A549 (cell line): ENCODE results near the gene PTPRD. TPM values are rescaled to one million over a fixed set of nuclear protein-coding genes. Genes with fewer than 3 reads are reported as not detected.

Source experiments
- ATAC-seq, 2 experiments: fragments of 200-7000 bp in 1 of 2; fragments of >200 bp in 1 of 2; cut with Nextera tagmentation in 1 of 2; cut with Tn5 transposase in 1 of 2; 3 replicates each; pipeline versions ENCODE4 v1.8.0 to v1.9.1; 2018 to 2020; ENCODE audit warnings: mild to moderate bottlenecking in 1 of 2, moderate library complexity in 1 of 2
- CTCF ChIA-PET: fragments of 300-600 bp; sonication (Branson Sonifier 250); formaldehyde crosslinking; extraction: SDS; loops from one replicate; lab custom pipeline; 2021; ENCODE audit warnings: antibody characterized with exemption, inconsistent platforms; lab: Yijun Ruan, JAX
- POLR2A ChIA-PET: fragments of 350-600 bp; formaldehyde crosslinking; extraction: SDS; loops from one replicate; lab custom pipeline; 2021; ENCODE audit warnings: antibody characterized with exemption, inconsistent platforms; lab: Yijun Ruan, JAX
- DNase-seq, 2 experiments: peaks; one replicate each; pipeline versions ENCODE4 v3.0.0 to v3.0.0-alpha.2; 2011 to 2016; ENCODE audit warnings: low read depth in 1 of 2, low spot score in 1 of 2
- FAIRE-seq: peaks from 2 replicates; lab custom pipeline; 2011; peaks lifted over from hg19 to GRCh38; lab: Jason Lieb, UNC
- H3K27ac ChIP-seq, 2 experiments: fragments of >200 bp; sonication (Bioruptor Twin); formaldehyde crosslinking; 3 replicates each; pipeline ENCODE4 v1.5.1; 2016 to 2017
- H3K4me1 ChIP-seq: fragments of >200 bp; sonication (Bioruptor Twin); formaldehyde crosslinking; 3 replicates; pipeline ENCODE4 v1.6.1; 2016
- H3K4me2 ChIP-seq: fragments of >200 bp; sonication (Bioruptor Twin); formaldehyde crosslinking; 3 replicates; pipeline ENCODE4 v1.6.1; 2016
- H3K4me3 ChIP-seq: fragments of >200 bp; sonication (Bioruptor Twin); formaldehyde crosslinking; 3 replicates; pipeline ENCODE4 v1.5.1; 2016
- H3K9me3 ChIP-seq: fragments of >200 bp; sonication (Bioruptor Twin); formaldehyde crosslinking; 3 replicates; pipeline ENCODE4 v1.6.1; 2016
- CBX2 ChIP-seq: fragments of 200-600 bp; sonication (generic); IDR thresholded peaks from 2 replicates; pipeline ENCODE4 v1.6.1; 2016; ENCODE audit warnings: low read depth, mild to moderate bottlenecking, borderline replicate concordance
- CBX8 ChIP-seq: fragments of 200-600 bp; sonication (generic); IDR thresholded peaks from 2 replicates; pipeline ENCODE4 v1.6.1; 2016
- CEBPB ChIP-seq, 2 experiments: fragments of >200 bp in 1 of 2; sonication (Bioruptor Twin) in 1 of 2; formaldehyde crosslinking in 1 of 2; IDR thresholded peaks; 2 replicates each; pipeline ENCODE4 v1.6.1; 2012 to 2016
- CHD2 ChIP-seq: fragments of 150-350 bp; IDR thresholded peaks from 2 replicates; pipeline ENCODE4 v1.6.1; 2014; ENCODE audit warnings: low read length; ENCODE audit not compliant: partially characterized antibody
- CHD4 ChIP-seq: fragments of 200-600 bp; sonication (generic); IDR thresholded peaks from 2 replicates; pipeline ENCODE4 v1.6.1; 2016; ENCODE audit warnings: antibody characterized with exemption, mild to moderate bottlenecking, borderline replicate concordance
- E2F6 ChIP-seq: IDR thresholded peaks from 2 replicates; pipeline ENCODE4 v1.6.1; 2012; ENCODE audit warnings: low read depth, borderline replicate concordance
- EP300 ChIP-seq, 2 experiments: fragments of >200 bp; sonication (Bioruptor Twin); formaldehyde crosslinking; IDR thresholded peaks; 2 replicates in 1 of 2; 3 replicates in 1 of 2; pipeline ENCODE4 v1.6.1; 2016 to 2017
- FOSB ChIP-seq: fragments of 250-450 bp; sonication (Bioruptor Pico); IDR thresholded peaks from 2 replicates; pipeline ENCODE4 v1.5.0; 2020; ENCODE audit warnings: mild to moderate bottlenecking, moderate library complexity
- GATA3 ChIP-seq: IDR thresholded peaks from 2 replicates; pipeline ENCODE4 v1.6.1; 2012; ENCODE audit warnings: borderline replicate concordance
- HES2 ChIP-seq: fragments of >200 bp; sonication (Bioruptor Twin); formaldehyde crosslinking; IDR thresholded peaks from 2 replicates; pipeline ENCODE4 v1.6.1; 2016
- HMGXB4 ChIP-seq: fragments of 250-450 bp; sonication (Bioruptor Pico); IDR thresholded peaks from 2 replicates; pipeline ENCODE4 v1.5.0; 2021; ENCODE audit warnings: mild to moderate bottlenecking, moderate library complexity, borderline replicate concordance
- HOXB5 ChIP-seq: fragments of 250-450 bp; sonication (Bioruptor Pico); IDR thresholded peaks from 2 replicates; pipeline ENCODE4 v1.5.0; 2020; ENCODE audit warnings: mild to moderate bottlenecking, moderate library complexity
- KDM1A ChIP-seq: fragments of 200-600 bp; sonication (generic); IDR thresholded peaks from 2 replicates; pipeline ENCODE4 v1.6.1; 2016; ENCODE audit warnings: low read depth, mild to moderate bottlenecking
- KDM5A ChIP-seq: fragments of 200-600 bp; sonication (generic); IDR thresholded peaks from 2 replicates; pipeline ENCODE4 v1.6.1; 2016; ENCODE audit warnings: antibody characterized with exemption, mild to moderate bottlenecking
- NFE2L2 ChIP-seq: fragments of 150-350 bp; conservative IDR thresholded peaks from 2 replicates; pipeline ENCODE4 v1.6.1; 2014; ENCODE audit warnings: low read length
- PBX3 ChIP-seq: IDR thresholded peaks from 2 replicates; pipeline ENCODE4 v1.6.1; 2012
- PHF8 ChIP-seq: fragments of 200-600 bp; sonication (generic); IDR thresholded peaks from 2 replicates; pipeline ENCODE4 v1.6.1; 2016; ENCODE audit warnings: low read depth, mild to moderate bottlenecking, antibody characterized with exemption, moderate library complexity, borderline replicate concordance
- POLR2A ChIP-seq: IDR thresholded peaks from 2 replicates; pipeline ENCODE4 v1.6.1; 2012; ENCODE audit warnings: mild to moderate bottlenecking, low read length
- REST ChIP-seq: fragments of 200-600 bp; sonication (generic); IDR thresholded peaks from 2 replicates; pipeline ENCODE4 v1.6.1; 2016; ENCODE audit warnings: antibody characterized with exemption, mild to moderate bottlenecking, moderate library complexity
- RFX5 ChIP-seq: fragments of 450-650 bp; IDR thresholded peaks from 2 replicates; pipeline ENCODE4 v1.7.1; 2014; ENCODE audit warnings: antibody characterized with exemption, mild to moderate bottlenecking, moderate library complexity
- TFCP2L1 ChIP-seq: fragments of 250-450 bp; sonication (Bioruptor Pico); IDR thresholded peaks from 2 replicates; pipeline ENCODE4 v1.5.0; 2021; ENCODE audit warnings: mild to moderate bottlenecking
- WGBS: methylation state at CpG from one replicate; pipeline ENCODE4 v1.1.6; 2017; ENCODE audit errors: missing lambda C conversion rate; 5-methylcytosine and 5-hydroxymethylcytosine counted together
- polyA plus RNA-seq, 4 experiments: library from polyadenylated mRNA; depleted of rRNA in 3 of 4; stranded (reverse); fragments of >200 nt; fragmentation: RNase III in 1 of 4; extraction: RNeasy Plus Mini Kit Qiagen cat#74134 plus additional on column Dnase treatment in 1 of 4; gene quantifications; 2 replicates in 3 of 4; 3 replicates in 1 of 4; pipeline ENCODE4 v1.2.3, GENCODE V29; 2011 to 2017

The PTPRD gene
- polyA plus RNA-seq, 2 of the 4 experiments (the other 2 are of a cell fraction) = 0.39 to 1.3 TPM

GRCh38 chr9:9951556-9952160 is 661.1 kb downstream of the PTPRD start:
- H3K4me1 ChIP-seq = no peaks in the 10 kb centered on the region
- WGBS = 25% methylated on average over 3 of the region's 3 CpGs
- no peak for TF ChIP-seq CHD4
- no peak for TF ChIP-seq POLR2A
- TF ChIP-seq PBX3 = no peak
- TF ChIP-seq RFX5 = no peak
- TF ChIP-seq FOSB = no peak
- TF ChIP-seq CEBPB (IDR thresholded peaks at IDR 0.05) = no peak
- TF ChIP-seq KDM5A = no peak
- no peak for TF ChIP-seq HOXB5
- TF ChIP-seq KDM1A = no peak
- no peak for TF ChIP-seq PHF8
- TF ChIP-seq E2F6 = no peak
- no peak for TF ChIP-seq EP300 (IDR thresholded peaks at IDR 0.05)
- TF ChIP-seq TFCP2L1 (CRISPR knock-in tag) = no peak
- TF ChIP-seq CHD2 = no peak
- no peak for TF ChIP-seq HES2
- DNase-seq (no peak), ATAC-seq (no peak), FAIRE-seq (no peak)
- no peak overlapping the region for H3K4me3 ChIP-seq
- no peak overlapping the region for H3K27ac ChIP-seq
- H3K9me3 ChIP-seq = no peaks in the 10 kb centered on the region
- H3K4me2 ChIP-seq = no peak overlapping the region
- ChIA-PET CTCF (interaction anchor here (0.9 kb wide), 1 partner anchor 9 kb away, joined by 7 read pairs; no protein-coding TSS in a partner anchor), POLR2A (no interaction called here)

- no peak overlapping the region for H3K27ac ChIP-seq
- no peak overlapping the region for H3K4me2 ChIP-seq
- H3K4me1 ChIP-seq = no peaks in the 10 kb centered on the region
- H3K9me3 ChIP-seq = no peaks in the 10 kb centered on the region
- CTCF ChIA-PET = interaction anchor here (0.9 kb wide), 1 partner anchor 8 kb away, joined by 7 read pairs; no protein-coding TSS in a partner anchor
- WGBS = 47% methylated on average over 1 of the region's 1 CpG
- no peak overlapping the region for H3K4me3 ChIP-seq
- DNase-seq = no peak
- no peak for TF ChIP-seq REST
- no peak for TF ChIP-seq CBX8
- TF ChIP-seq NFE2L2 = no peak
- no peak for TF ChIP-seq CBX2
- no peak for TF ChIP-seq GATA3
- no peak for TF ChIP-seq HMGXB4 (CRISPR knock-in tag)
- TF ChIP-seq, all 56 proteins: peak for 0
- ATAC-seq = no peak
- FAIRE-seq = no peak
- POLR2A ChIA-PET = no interaction called here
Observed at GRCh38 chr9:9950813-9951212, 662.0 kb downstream of the PTPRD start.
